Activated T-helper 1 cell treated with anti-CD3 and anti-CD28 coated beads, Interleukin-12 subunit alpha, Interleukin-12 subunit beta, Interleukin-2, Interleukin-4 antibody, amounts not matched to agents 30 ng/mL and 10 ng/mL and 1 ng/mL, durations not matched to agents 14 hours and 24 hours and 36 hours (primary cell): Measurements from ENCODE around the gene HYCC2. TPM values are rescaled to one million over a fixed set of nuclear protein-coding genes. Genes with fewer than 3 reads are reported as not detected.
"Not testable (repeated sequence)": the region's sequence is repeated elsewhere in the genome, so short reads cannot be mapped to it uniquely, and the experiment has no call there.

ENCODE experiments used
- DNase-seq: peaks from one replicate; pipeline ENCODE4 v3.0.0; 2021; ENCODE audit warnings: low spot score
- H3K27ac Mint-ChIP-seq: one replicate; pipeline ENCODE4 v1.8.0; 2021; ENCODE audit warnings: mild to moderate bottlenecking, mixed read lengths
- H3K27me3 Mint-ChIP-seq: one replicate; pipeline ENCODE4 v1.8.0; 2022; ENCODE audit warnings: mild to moderate bottlenecking, moderate library complexity, mixed read lengths; ENCODE audit not compliant: insufficient read depth
- H3K36me3 Mint-ChIP-seq: one replicate; pipeline ENCODE4 v1.8.0; 2021; ENCODE audit warnings: low read depth, mixed read lengths
- H3K4me1 Mint-ChIP-seq: one replicate; pipeline ENCODE4 v1.8.0; 2021; ENCODE audit warnings: low read depth, mixed read lengths
- H3K4me3 Mint-ChIP-seq: one replicate; pipeline ENCODE4 v1.8.0; 2021; ENCODE audit warnings: mild to moderate bottlenecking, moderate library complexity, mixed read lengths
- H3K9me3 Mint-ChIP-seq: one replicate; pipeline ENCODE4 v1.8.0; 2021; ENCODE audit warnings: mixed read lengths
- intact Hi-C: fragments of 100-400 bp; cut with micrococcal nuclease; formaldehyde crosslinking; loops from one replicate; pipeline ENCODE4 v1.15.1; 2024
- total RNA-seq: library from RNA; stranded (reverse); gene quantifications from 2 replicates; pipeline ENCODE4 v1.2.3, GENCODE V29; 2022

The HYCC2 gene
- total RNA-seq, 1 donor from 2014 or later: 26.1 TPM

DNA sequence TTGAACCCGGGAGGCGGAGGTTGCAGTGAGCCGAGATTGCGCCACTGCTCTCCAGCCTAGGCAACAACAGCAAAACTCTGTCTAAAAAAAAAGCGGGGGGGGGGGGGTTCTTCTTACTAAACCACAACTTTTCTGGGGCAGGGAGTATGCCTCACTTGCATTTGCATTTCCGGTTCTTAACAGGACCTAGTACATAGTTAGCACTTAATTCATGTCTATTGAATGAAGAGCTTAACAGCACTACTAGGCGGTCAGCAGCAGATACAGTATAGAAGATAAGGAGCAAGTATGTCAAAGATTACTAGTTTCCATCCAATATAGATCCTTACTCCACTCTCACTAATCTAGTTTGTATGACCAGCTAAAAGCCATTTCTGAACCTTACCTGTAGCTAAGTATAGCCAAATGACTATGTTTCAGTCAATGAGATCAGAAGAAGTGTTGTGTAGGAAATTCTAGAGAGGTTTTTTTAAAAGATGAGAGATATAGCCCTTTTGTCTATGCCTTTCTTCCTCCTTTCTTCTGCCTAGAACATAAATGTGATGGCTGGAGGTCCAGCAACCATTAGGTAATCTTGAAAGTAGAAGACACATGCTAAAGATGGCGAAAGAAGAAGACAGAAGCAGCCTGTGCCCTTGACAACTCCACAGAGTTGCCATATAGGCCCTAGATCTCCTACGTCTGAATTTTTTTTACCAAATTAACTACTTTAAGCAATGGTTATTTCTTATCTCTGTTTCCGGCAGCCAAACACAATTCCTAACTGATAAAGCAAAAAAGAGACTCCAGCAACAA is 11.3 kb downstream of the HYCC2 start:
- H3K36me3 Mint-ChIP-seq: peaks cover 32% of the 10 kb centered on the region
- no peak for DNase-seq
- no peak overlapping the region for H3K27ac Mint-ChIP-seq
- H3K4me1 Mint-ChIP-seq: peaks cover 26% of the 10 kb centered on the region
- H3K27me3 Mint-ChIP-seq: peaks cover 2% of the 10 kb centered on the region
- H3K4me3 Mint-ChIP-seq: no peak overlapping the region
- intact Hi-C loops: no loop called here
- no peaks in the 10 kb centered on the region for H3K9me3 Mint-ChIP-seq

DNA sequence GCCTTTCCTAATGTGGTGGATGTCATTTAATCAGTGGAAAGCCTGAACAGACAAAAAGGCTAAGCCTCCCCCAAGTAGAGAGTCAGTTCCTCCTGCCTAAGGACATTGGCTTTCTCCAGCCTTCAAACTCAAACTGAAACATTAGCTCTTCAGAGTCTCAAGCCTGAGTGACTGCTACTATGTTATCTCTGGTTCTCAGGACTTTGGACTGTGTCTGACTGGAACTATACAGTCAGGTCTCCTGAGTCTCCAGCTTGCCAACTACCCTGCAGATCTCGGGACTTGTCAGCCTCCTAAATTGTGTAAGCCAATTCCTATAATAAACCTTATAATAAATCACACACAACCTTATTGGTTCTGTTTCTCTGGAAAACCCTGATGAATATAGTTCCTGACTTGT is 12.6 kb downstream of the HYCC2 start:
- Mint-ChIP-seq H3K4me1 (peaks cover 20% of the 10 kb centered on the region), H3K27ac (no peak overlapping the region), H3K27me3 (peaks cover 2% of the 10 kb centered on the region), H3K4me3 (no peak overlapping the region), H3K9me3 (no peaks in the 10 kb centered on the region), H3K36me3 (peaks cover 33% of the 10 kb centered on the region)
- intact Hi-C loops: no loop called here
- no peak for DNase-seq

DNA sequence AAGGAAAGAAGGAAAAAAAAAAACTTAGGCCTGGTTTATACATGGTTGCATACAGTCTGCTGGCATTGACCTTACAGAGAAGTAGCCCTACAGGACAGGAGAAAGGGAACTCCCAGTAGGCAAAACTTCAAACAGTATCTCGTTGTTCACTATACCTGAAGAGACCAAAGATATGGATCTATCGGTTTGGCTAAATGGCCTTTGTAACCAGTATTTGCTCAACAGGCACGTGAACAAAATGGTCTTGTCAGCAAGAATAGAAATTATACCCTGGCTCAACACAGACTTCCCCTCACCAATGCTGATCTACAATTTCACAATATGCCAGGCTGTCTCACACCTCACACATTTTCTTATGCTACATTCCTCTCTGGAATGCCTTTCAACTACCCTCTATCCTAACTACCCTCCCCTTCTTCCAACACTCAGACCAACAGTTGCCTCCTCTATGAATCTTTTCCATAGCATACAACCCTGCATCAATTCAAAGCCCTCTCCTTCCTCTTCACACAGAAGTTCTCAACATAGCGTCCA is 13.7 kb downstream of the HYCC2 start:
- H3K27ac Mint-ChIP-seq: no peak overlapping the region

DNA sequence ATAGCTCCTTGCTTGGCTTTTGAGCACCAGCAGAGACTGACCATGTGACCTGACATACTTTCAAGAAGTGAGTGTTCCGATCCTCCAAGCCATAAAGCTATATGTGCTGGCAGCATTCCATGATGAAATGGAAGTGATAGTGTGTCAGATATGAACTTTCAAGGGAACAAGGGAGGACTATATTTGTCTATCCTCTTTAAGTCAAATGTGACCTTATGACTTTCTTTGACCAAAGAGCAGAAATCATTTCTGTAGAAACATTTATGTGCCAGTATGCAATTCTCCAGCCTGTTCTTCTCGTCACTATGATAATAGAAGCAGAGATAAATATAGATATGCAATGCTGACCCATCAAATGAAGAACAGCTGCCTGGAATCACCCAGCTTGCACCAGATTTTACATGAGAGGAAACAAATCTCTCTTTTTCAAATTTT is 14.4 kb downstream of the HYCC2 start:
- Mint-ChIP-seq H3K36me3 (peaks cover 26% of the 10 kb centered on the region), H3K9me3 (no peaks in the 10 kb centered on the region), H3K4me3 (no peak overlapping the region), H3K27ac (no peak overlapping the region), H3K4me1 (peaks cover 13% of the 10 kb centered on the region), H3K27me3 (no peaks in the 10 kb centered on the region)
- no peak for DNase-seq
- intact Hi-C loops: no loop called here

More for the DNA sequence above, 13.7 kb downstream of the HYCC2 start:
- no peak for DNase-seq
- intact Hi-C loops: no loop called here
- no peaks in the 10 kb centered on the region for H3K27me3 Mint-ChIP-seq
- no peaks in the 10 kb centered on the region for H3K9me3 Mint-ChIP-seq
- peaks cover 10% of the 10 kb centered on the region for H3K4me1 Mint-ChIP-seq
- H3K36me3 Mint-ChIP-seq: peaks cover 26% of the 10 kb centered on the region
- H3K4me3 Mint-ChIP-seq: no peak overlapping the region

DNA sequence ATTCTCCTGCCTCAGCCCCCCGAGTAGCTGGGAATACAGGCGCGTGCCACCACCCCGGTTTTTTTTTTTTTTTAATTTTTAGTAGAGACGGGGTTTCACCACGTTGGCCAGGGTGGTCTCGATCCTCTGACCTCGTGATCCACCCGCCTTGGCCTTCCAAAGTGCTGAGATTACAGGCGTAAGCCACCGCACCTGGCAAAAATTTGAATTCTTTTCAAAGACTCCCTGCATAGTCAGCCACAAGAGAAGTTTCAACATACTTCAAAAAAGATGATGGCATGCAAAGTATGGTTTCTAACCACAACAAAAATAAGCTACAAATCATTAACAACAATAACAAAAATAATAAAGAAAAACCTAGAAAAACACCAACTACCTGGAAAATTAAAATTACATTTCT is 22.0 kb downstream of the HYCC2 start:
- H3K36me3 Mint-ChIP-seq: peaks cover 22% of the 10 kb centered on the region

DNA sequence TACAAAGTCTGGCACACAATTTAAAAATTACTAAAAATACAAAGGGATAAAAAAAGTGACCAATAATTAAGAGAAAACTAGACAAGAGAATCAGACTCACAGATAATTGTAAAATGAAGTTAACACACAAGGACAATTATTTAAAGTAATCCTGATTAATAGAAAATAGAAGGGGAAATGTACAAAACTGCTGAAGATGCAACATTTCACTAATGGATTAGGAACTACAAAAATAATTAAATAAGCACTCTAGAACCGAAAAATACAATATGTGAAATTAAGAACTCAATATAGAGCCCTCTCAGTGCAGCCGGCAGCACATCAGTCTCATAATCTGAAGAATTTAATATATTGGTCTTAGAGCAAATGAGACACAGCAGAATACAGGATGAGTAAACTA is 24.6 kb downstream of the HYCC2 start:
- intact Hi-C loops: no loop called here
- H3K4me3 Mint-ChIP-seq: no peak overlapping the region
- peaks cover 8% of the 10 kb centered on the region for H3K4me1 Mint-ChIP-seq
- H3K36me3 Mint-ChIP-seq: peaks cover 28% of the 10 kb centered on the region
- H3K27ac Mint-ChIP-seq: no peak overlapping the region
- DNase-seq: no peak
- H3K9me3 Mint-ChIP-seq: peaks cover 9% of the 10 kb centered on the region
- no peaks in the 10 kb centered on the region for H3K27me3 Mint-ChIP-seq

More for the DNA sequence above, 22.0 kb downstream of the HYCC2 start:
- Mint-ChIP-seq H3K27ac (no peak overlapping the region), H3K4me3 (no peak overlapping the region), H3K27me3 (no peaks in the 10 kb centered on the region), H3K4me1 (peaks cover 13% of the 10 kb centered on the region), H3K9me3 (peaks cover 9% of the 10 kb centered on the region)
- intact Hi-C loops: no loop called here
- no peak for DNase-seq

DNA sequence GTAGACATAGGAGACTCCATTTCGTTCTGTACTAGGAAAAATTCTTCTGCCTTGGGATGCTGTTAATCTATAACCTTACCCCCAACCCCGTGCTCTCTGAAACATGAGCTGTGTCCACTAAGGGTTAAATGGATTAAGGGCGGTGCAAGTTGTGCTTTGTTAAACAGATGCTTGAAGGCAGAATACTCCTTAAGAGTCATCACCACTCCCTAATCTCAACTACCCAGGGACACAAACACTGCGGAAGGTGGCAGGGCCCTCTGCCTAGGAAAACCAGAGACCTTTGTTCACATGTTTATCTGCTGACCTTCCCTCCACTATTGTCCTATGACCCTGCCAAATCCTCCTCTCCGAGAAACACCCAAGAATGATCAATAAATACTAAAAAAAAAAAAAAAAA is 28.4 kb downstream of the HYCC2 start:
- H3K27me3 Mint-ChIP-seq, DNase-seq, H3K27ac Mint-ChIP-seq, intact Hi-C loops, H3K4me3 Mint-ChIP-seq: not testable (repeated sequence)
- peaks cover 13% of the 10 kb centered on the region for H3K9me3 Mint-ChIP-seq
- peaks cover 30% of the 10 kb centered on the region for H3K36me3 Mint-ChIP-seq
- H3K4me1 Mint-ChIP-seq: peaks cover 14% of the 10 kb centered on the region

DNA sequence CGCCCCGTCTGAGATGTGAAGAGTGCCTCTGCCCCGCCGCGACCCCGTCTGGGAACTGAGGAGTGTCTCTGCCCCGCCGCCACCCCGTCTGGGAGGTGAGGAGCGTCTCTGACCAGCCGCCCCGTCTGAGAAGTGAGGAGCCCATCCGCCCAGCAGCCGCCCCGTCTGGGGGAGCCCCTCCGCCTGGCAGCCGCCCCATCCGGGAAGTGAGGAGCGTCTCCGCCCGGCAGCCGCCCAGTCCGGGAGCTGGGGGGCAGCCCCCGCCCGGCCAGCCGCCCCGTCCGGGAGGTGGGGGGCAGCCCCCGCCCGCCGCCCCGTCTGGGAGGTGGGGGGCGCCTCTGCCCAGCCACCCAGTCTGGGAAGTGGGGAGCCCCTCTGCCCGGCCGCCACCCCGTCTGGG is 29.0 kb downstream of the HYCC2 start:
- intact Hi-C loops, DNase-seq, H3K4me3 Mint-ChIP-seq, H3K27me3 Mint-ChIP-seq, H3K27ac Mint-ChIP-seq: not testable (repeated sequence)
- Mint-ChIP-seq H3K4me1 (peaks cover 14% of the 10 kb centered on the region), H3K9me3 (peaks cover 10% of the 10 kb centered on the region), H3K36me3 (peaks cover 31% of the 10 kb centered on the region)

DNA sequence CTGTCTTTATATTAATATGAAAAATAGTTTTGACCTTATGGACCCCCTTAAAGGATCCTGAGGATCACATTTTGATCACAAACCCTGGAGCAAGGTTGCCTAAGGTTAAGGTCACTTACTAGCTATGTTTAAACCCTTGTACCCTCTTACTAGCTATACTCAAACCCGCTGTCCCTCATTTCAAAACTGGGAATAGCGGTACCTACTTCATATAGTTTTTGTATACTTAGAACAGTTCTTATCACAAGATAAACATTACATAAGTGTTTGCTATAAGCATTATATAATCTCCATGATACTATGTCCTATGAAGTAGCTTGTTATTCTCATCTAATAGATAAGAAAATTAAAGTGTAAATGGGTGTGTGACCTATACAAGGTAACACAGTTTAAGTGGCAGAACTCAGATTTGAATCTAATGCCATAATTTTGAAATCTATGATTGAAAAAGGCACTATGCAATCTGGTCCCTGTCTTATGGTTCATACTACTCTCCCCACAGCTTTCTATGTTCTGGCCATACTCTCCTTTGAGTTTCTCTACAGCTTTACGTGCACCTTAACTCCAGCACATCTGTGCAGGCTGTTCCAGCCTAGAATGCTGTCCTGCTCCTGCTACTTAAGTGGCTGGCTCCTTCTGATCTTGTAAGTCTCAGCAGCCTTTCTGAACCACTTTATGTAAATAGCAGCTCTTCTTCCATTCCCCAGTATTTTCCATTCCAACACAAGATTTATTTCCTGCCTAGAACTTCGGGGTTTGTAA is 30.4 kb downstream of the HYCC2 start:
- intact Hi-C loops: no loop called here
- Mint-ChIP-seq H3K9me3 (peaks cover 4% of the 10 kb centered on the region), H3K36me3 (peaks cover 27% of the 10 kb centered on the region), H3K27ac (no peak overlapping the region), H3K4me3 (no peak overlapping the region), H3K27me3 (no peaks in the 10 kb centered on the region), H3K4me1 (peaks cover 9% of the 10 kb centered on the region)
- no peak for DNase-seq

DNA sequence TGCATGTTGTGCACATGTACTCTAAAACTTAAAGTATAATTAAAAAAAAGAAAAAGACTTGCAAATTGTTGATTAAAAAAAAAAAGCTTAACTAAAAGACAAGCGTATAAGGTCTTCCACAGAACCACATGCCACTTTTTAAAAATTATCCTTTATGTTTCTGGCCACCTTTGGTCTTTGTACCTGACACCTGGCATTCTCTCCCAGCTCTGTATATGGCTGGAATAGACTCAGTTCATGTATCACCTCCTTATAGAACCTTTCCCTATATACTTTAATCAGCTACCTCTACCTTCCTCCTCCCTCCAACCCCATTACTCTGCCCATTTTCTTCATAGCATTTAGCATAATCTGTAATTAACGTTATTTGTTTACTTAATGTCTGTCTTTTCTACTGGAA is 32.6 kb downstream of the HYCC2 start:
- Mint-ChIP-seq H3K4me1 (peaks cover 6% of the 10 kb centered on the region), H3K36me3 (peaks cover 30% of the 10 kb centered on the region), H3K4me3 (no peak overlapping the region), H3K27ac (no peak overlapping the region), H3K27me3 (no peaks in the 10 kb centered on the region), H3K9me3 (peaks cover 11% of the 10 kb centered on the region)
- intact Hi-C loops: no loop called here
- no peak for DNase-seq

DNA sequence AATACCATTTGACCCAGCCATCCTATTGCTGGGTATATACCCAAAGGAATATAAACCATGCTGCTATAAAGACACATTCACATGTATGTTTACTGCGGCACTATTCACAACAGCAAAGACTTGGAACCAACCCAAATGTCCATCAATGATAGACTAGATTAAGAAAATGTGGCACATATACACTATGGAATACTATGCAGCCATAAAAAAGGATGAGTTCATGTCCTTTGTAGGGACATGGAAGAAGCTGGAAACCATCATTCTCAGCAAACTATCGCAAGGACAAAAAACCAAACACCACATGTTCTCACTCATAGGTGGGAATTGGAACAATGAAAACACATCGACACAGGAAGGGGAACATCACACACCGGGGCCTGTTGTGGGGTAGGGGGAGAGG is 33.1 kb downstream of the HYCC2 start:
- H3K4me3 Mint-ChIP-seq, H3K27me3 Mint-ChIP-seq, H3K27ac Mint-ChIP-seq, intact Hi-C loops, H3K4me1 Mint-ChIP-seq, DNase-seq: not testable (repeated sequence)
- Mint-ChIP-seq H3K36me3 (peaks cover 28% of the 10 kb centered on the region), H3K9me3 (peaks cover 11% of the 10 kb centered on the region)

DNA sequence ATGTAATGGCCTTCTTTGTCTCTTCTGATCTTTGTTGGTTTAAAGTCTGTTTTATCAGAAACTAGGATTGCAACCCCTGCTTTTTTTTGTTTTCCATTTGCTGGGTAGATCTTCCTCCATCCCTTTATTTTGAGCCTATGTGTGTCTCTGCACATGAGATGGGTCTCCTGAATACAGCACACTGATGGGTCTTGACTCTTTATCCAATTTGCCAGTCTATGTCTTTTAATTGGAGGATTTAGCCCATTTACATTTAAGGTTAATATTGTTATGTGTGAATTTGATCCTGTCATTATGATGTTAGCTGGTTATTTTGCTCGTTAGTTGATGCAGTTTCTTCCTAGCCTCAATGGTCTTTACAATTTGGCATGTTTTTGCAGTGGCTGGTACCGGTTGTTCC is 37.1 kb downstream of the HYCC2 start:
- H3K4me3 Mint-ChIP-seq, H3K27ac Mint-ChIP-seq, DNase-seq, H3K27me3 Mint-ChIP-seq, H3K4me1 Mint-ChIP-seq, intact Hi-C loops: not testable (repeated sequence)
- H3K9me3 Mint-ChIP-seq: peaks cover 16% of the 10 kb centered on the region
- peaks cover 26% of the 10 kb centered on the region for H3K36me3 Mint-ChIP-seq

DNA sequence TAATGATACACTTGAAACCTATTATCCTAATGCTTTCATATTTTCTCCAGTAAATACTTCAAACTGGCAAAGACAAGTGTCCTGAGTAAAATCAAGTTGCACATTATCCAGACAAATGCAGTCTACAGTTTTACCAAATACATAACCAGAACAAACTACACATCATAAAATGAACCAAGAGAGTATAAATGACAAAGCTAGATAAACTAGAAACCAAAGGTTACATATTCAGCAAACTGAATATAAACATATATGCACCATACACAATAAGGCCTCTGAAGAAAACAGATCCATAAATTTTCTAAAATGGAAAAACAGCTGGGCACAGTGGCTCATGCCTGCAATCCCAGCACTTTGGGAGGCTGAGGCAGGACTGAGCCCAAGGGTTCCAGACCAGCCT is 47.0 kb downstream of the HYCC2 start:
- intact Hi-C loops: no loop called here
- Mint-ChIP-seq H3K27me3 (no peaks in the 10 kb centered on the region), H3K4me3 (no peak overlapping the region), H3K36me3 (peaks cover 22% of the 10 kb centered on the region), H3K27ac (no peak overlapping the region), H3K9me3 (peaks cover 5% of the 10 kb centered on the region), H3K4me1 (peaks cover 29% of the 10 kb centered on the region)
- DNase-seq: no peak
